ENCODE results near the gene MUC12.

GRCh38 chr7:100951888-100952560 lies 17.3 kb upstream of the MUC12 start:
- TF ChIP-seq POLR2AphosphoS5 (IDR thresholded peaks at IDR 0.05; ENCODE audit: borderline replicate concordance, low read depth, low read length) (no peak), EZH2 (IDR thresholded peaks at IDR 0.05) (no peak), FOXP2 (optimal IDR thresholded peaks at IDR 0.05; ENCODE audit: control extremely low read depth, extremely low read length, insufficient read depth) (no peak)

Data from SK-N-MC (cell line).